OCI-LY3 (cell line): ENCODE measurements around the gene ATG9B.

Experiments
- EZH2phosphoT487 ChIP-seq: fragments of 200-600 bp; shearing (Covaris generic); IDR thresholded peaks from 2 replicates; pipeline ENCODE4 v1.6.1; 2018; ENCODE audit warnings: antibody characterized with exemption, mixed run types, low read depth
- TF ChIP-seq, protein P1 (sequence below): fragments of 200-600, 300-600 bp; sonication (generic); IDR thresholded peaks from 2 replicates; pipeline ENCODE4 v1.5.1; 2014; ENCODE audit warnings: antibody characterized with exemption, low read length, low read depth

GRCh38 chr7:151017370-151017952 lies 6.8 kb downstream of the ATG9B start:
- TF ChIP-seq, protein P1, sequence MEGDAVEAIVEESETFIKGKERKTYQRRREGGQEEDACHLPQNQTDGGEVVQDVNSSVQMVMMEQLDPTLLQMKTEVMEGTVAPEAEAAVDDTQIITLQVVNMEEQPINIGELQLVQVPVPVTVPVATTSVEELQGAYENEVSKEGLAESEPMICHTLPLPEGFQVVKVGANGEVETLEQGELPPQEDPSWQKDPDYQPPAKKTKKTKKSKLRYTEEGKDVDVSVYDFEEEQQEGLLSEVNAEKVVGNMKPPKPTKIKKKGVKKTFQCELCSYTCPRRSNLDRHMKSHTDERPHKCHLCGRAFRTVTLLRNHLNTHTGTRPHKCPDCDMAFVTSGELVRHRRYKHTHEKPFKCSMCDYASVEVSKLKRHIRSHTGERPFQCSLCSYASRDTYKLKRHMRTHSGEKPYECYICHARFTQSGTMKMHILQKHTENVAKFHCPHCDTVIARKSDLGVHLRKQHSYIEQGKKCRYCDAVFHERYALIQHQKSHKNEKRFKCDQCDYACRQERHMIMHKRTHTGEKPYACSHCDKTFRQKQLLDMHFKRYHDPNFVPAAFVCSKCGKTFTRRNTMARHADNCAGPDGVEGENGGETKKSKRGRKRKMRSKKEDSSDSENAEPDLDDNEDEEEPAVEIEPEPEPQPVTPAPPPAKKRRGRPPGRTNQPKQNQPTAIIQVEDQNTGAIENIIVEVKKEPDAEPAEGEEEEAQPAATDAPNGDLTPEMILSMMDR: no peak
- TF ChIP-seq EZH2phosphoT487: no peak
